ENCODE results near the gene BTBD17. TPM values are rescaled to one million over a fixed set of nuclear protein-coding genes. Genes with fewer than 3 reads are reported as not detected.

BTBD17 gene, protein sequence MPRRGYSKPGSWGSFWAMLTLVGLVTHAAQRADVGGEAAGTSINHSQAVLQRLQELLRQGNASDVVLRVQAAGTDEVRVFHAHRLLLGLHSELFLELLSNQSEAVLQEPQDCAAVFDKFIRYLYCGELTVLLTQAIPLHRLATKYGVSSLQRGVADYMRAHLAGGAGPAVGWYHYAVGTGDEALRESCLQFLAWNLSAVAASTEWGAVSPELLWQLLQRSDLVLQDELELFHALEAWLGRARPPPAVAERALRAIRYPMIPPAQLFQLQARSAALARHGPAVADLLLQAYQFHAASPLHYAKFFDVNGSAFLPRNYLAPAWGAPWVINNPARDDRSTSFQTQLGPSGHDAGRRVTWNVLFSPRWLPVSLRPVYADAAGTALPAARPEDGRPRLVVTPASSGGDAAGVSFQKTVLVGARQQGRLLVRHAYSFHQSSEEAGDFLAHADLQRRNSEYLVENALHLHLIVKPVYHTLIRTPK
- 1 to 10 TPM in 1 of 2 donors, not detected in 1; 1.0 TPM for total RNA-seq

DNA sequence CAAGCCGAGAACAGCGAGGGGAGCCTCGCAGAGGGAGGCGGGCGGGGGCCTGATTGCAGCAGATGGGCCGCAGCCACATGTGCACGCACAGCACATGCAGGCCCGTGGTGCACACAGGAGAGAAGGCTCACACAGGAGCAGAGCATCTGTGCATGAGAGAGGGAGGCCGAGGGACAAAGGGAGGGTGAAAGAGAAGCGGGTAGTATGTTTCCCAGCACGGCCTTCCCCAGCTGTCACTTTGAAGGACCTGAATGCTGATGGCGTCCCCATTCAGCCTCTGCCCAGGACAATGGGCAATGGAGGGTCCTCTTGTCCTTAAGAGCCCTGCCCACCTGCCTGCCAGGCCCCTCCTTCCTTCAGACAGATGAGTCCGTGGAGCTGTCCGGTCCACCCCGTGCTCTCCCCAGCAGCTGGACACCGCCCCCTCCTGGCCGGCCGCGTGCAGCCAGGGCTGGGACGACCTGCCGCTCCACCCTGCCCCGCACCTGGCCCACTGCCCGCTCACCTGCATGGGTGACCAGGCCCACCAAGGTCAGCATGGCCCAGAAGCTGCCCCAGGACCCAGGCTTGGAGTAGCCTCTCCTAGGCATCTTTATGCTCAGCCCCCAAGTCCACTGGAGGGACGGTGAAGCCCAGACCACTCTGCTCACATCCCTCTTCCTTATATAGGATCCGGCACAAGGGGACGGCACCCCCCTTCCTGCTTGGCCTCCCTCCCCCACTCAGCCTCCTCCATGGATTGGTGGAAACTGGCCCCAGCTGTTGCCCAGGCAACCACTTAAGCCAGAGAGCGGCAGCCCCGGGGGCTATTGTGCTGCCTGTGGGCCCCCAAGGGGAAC, at the start of gene BTBD17:
TSS of gene BTBD17 (minus strand) at position 639 of the 839 bp plus-strand sequence. CDS start at position 590, 49 bp downstream.
- no peaks in the 10 kb centered on the region for H3K36me3 ChIP-seq (replicated peaks in 1 of 2; ENCODE audit: insufficient read depth in 1 of 2, low read depth in 2 of 2)
- no peak for TF ChIP-seq POLR2A (IDR thresholded peaks at IDR 0.05)
- TF ChIP-seq, protein P1, sequence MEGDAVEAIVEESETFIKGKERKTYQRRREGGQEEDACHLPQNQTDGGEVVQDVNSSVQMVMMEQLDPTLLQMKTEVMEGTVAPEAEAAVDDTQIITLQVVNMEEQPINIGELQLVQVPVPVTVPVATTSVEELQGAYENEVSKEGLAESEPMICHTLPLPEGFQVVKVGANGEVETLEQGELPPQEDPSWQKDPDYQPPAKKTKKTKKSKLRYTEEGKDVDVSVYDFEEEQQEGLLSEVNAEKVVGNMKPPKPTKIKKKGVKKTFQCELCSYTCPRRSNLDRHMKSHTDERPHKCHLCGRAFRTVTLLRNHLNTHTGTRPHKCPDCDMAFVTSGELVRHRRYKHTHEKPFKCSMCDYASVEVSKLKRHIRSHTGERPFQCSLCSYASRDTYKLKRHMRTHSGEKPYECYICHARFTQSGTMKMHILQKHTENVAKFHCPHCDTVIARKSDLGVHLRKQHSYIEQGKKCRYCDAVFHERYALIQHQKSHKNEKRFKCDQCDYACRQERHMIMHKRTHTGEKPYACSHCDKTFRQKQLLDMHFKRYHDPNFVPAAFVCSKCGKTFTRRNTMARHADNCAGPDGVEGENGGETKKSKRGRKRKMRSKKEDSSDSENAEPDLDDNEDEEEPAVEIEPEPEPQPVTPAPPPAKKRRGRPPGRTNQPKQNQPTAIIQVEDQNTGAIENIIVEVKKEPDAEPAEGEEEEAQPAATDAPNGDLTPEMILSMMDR (IDR thresholded peaks at IDR 0.05): peak; percentile 53 to 62 (median 58)
- WGBS, 2 donors: 21 to 28% methylated on average over 9 to 28 of the region's 28 CpGs
- ATAC-seq: peak; percentile 53
- intact Hi-C loops (cut with DNase I): no loop called here
- H3K4me3 ChIP-seq: no peak within 1 kb of the TSS
- peaks cover 0 to 26% of the 10 kb centered on the region in 2 donors for H3K27me3 ChIP-seq
- H3K4me1 ChIP-seq: peaks cover 24% of the 10 kb centered on the region
- H3K27ac ChIP-seq: no peak within 1 kb of the TSS
- DNase-seq: peak; percentile 54 to 77 (median 60)
- H3K9me3 ChIP-seq: no peaks in the 10 kb centered on the region

DNA sequence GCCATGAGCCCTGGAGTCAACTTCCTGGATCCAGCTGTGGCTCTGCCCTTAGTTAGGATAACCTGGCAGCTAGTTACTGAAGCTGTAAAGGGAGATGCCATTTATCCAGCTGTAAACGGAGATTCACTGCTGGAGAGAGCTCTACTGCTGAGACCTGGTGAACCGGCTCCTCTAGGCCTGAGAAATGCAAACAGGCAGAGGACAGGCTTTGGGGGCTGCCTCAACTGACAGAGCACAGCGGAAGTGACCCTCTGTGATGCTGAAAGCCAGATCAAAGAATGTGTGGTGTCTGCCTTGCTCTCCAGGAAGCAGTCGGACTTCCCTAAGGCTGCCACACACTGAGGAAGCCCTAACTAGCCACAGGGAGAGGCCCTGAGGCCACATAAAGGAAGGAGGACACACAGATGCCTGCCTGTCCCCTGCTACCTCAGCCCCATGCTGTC, 48.4 kb upstream of the BTBD17 start:
- no peaks in the 10 kb centered on the region for H3K36me3 ChIP-seq (replicated peaks in 1 of 2; ENCODE audit: insufficient read depth in 1 of 2, low read depth in 2 of 2)
- WGBS, 2 donors: 79 to 84% methylated on average over 4 of the region's 4 CpGs

DNA sequence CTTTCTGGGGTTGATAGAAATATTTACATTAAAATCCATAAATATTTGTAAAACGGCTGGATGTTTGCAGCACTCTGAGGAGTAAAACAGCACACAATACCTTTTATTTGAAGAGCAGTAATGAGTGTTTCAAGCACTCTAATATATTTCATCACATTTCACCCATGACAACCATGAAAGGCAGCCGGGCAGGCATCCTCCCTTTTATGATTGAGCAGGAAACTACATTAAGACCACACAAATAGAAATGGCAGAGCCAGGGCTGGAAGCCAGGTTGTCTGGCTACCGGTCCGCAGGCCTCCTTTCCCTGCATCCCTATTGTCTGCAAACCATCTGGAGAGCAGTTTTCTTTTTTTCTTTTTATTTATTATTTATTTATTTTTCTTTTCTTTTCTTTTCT, 47.1 kb upstream of the BTBD17 start:
- H3K36me3 ChIP-seq (replicated peaks in 1 of 2; ENCODE audit: insufficient read depth in 1 of 2, low read depth in 2 of 2): no peaks in the 10 kb centered on the region
- no peaks in the 10 kb centered on the region for H3K9me3 ChIP-seq
- DNase-seq: peak in 2 of 4 donors; percentile 15 to 18
- no peak for ATAC-seq
- no peak overlapping the region for H3K27ac ChIP-seq
- WGBS, 2 donors: 64 to 70% methylated on average over 4 of the region's 4 CpGs
- no peak overlapping the region for H3K4me3 ChIP-seq
- no peaks in the 10 kb centered on the region for H3K27me3 ChIP-seq
- intact Hi-C loops (cut with DNase I): no loop called here
- TF ChIP-seq POLR2A (IDR thresholded peaks at IDR 0.05): no peak
- TF ChIP-seq, protein P1 (IDR thresholded peaks at IDR 0.05): no peak
- peaks cover 8% of the 10 kb centered on the region for H3K4me1 ChIP-seq

More for the DNA sequence above, 48.4 kb upstream of the BTBD17 start:
- Histone ChIP-seq H3K27me3 (no peaks in the 10 kb centered on the region), H3K4me1 (peaks cover 8% of the 10 kb centered on the region), H3K27ac (no peak overlapping the region), H3K9me3 (no peaks in the 10 kb centered on the region), H3K4me3 (no peak overlapping the region)
- DNase-seq (no peak), ATAC-seq (no peak)
- no peak for TF ChIP-seq POLR2A (IDR thresholded peaks at IDR 0.05)
- TF ChIP-seq, protein P1 (IDR thresholded peaks at IDR 0.05): no peak
- intact Hi-C loops (cut with DNase I): no loop called here

DNA sequence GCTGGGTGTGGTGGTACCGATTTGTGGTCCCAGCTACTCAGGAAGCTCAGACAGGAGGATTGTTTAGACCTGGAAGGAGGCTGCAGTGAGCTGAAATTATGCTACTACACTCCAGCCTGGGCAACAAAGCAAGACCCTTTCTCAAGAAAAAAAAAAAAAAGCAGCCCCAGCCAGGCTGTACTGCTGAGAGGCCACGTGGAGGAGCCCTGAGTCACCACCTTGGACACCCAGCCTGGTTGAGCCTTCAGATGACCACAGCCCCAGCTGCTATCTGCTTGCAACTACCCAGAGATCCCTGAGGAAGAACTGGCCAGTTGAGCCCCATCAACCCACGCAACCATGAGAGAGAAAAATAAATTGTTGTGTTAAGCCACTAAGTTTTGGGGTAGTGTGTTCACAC, 46.6 kb upstream of the BTBD17 start:
- Histone ChIP-seq H3K4me1 (peaks cover 8% of the 10 kb centered on the region), H3K4me3 (no peak overlapping the region), H3K27me3 (no peaks in the 10 kb centered on the region), H3K27ac (no peak overlapping the region), H3K9me3 (no peaks in the 10 kb centered on the region), H3K36me3 (replicated peaks in 1 of 2; ENCODE audit: insufficient read depth in 1 of 2, low read depth in 2 of 2) (no peaks in the 10 kb centered on the region)
- TF ChIP-seq POLR2A (IDR thresholded peaks at IDR 0.05): no peak
- TF ChIP-seq, protein P1 (IDR thresholded peaks at IDR 0.05): peak in 2 of 7 experiments; percentile 25 to 40
- intact Hi-C loops (cut with DNase I): no loop called here
- peak; percentile 31 to 73 (median 52) for DNase-seq
- WGBS, 2 donors: 80 to 83% methylated on average over 3 of the region's 3 CpGs
- peak; percentile 55 for ATAC-seq

Measured in body of pancreas (tissue), 4 donors.